ENCODE results near the gene ERN1. TPM values are rescaled to one million over a fixed set of nuclear protein-coding genes. Genes with fewer than 3 reads are reported as not detected.

ERN1 gene
- total RNA-seq, 1 donor from 2014 or later, result 91.0 TPM

DNA sequence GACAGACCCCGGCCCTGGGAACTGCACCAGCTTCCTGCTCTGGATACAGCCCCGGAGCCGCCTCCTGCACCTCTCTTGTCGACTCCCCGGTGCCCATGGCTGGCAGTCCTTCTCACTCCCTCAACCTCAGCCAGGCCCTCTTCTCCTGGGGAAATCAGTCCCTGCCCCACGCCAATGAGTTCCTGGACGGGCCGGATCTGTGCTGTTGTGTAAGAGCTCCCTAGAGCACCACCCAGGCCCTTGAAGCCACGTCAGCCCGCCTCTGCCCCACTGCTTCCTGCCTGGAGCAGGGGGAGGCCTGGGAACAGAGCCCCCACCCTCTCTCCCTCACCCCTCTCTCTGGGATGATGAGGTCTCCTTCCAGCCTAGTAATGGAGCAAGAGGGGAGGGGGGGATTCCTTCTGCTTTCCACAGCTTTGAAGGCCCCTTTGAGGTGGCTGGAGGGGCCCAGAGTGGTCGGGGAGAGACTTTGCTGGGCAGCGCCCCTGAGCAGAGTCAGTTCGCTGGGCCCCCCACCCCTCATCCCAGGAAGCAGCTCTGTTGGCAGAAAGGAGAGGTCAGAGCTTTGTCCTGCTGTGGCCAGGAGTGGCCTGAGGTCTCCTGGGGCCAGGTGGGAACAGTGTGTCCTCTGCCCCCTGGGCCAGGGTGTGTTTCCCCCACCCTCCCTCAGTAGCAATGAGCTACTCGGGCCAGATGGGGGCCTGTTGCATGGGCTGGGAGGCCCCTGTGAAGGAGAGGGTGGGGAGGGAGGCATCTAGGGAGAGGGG, 128.0 kb downstream of the ERN1 start:
- Mint-ChIP-seq H3K27ac (no peak overlapping the region), H3K4me1 (ENCODE audit: low read depth) (peaks cover 16% of the 10 kb centered on the region), H3K9me3 (no peaks in the 10 kb centered on the region), H3K27me3 (ENCODE audit: low read depth) (peaks cover 8% of the 10 kb centered on the region), H3K36me3 (ENCODE audit: low read depth) (peaks cover 28% of the 10 kb centered on the region), H3K4me3 (ENCODE audit: low read depth) (no peak overlapping the region)
- intact Hi-C loops (cut with micrococcal nuclease), result no loop called here
- no peak for DNase-seq (ENCODE audit: low spot score)

DNA sequence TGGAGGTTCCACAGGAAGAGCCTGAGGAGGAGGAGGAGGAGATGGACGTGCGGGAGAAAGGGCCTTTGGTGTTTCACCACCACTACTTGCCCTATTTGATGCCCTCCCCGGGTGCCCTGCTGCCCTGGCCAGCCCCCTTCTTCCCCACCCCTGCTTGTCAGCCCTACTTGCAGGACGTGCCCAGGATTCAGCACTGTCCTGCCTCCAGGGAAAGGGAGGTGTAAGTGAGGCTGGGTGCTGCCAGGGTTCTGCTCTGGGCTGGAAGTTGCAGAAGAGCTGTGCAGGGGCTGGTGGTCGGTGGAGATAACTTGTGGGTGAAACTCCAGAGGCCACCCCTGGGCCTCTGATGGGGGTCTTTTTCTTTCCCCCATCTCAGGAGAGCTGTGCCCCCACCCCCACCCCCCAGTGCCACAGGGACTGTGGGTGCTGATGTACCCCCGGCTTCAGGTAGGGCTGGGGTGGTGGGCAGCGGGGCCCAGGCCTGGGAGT, 128.8 kb downstream of the ERN1 start:
- Mint-ChIP-seq H3K36me3 (ENCODE audit: low read depth) (peaks cover 28% of the 10 kb centered on the region), H3K27ac (no peak overlapping the region), H3K27me3 (ENCODE audit: low read depth) (peaks cover 12% of the 10 kb centered on the region), H3K4me1 (ENCODE audit: low read depth) (peaks cover 16% of the 10 kb centered on the region), H3K9me3 (no peaks in the 10 kb centered on the region), H3K4me3 (ENCODE audit: low read depth) (no peak overlapping the region)
- intact Hi-C loops (cut with micrococcal nuclease), result no loop called here
- no peak for DNase-seq (ENCODE audit: low spot score)

DNA sequence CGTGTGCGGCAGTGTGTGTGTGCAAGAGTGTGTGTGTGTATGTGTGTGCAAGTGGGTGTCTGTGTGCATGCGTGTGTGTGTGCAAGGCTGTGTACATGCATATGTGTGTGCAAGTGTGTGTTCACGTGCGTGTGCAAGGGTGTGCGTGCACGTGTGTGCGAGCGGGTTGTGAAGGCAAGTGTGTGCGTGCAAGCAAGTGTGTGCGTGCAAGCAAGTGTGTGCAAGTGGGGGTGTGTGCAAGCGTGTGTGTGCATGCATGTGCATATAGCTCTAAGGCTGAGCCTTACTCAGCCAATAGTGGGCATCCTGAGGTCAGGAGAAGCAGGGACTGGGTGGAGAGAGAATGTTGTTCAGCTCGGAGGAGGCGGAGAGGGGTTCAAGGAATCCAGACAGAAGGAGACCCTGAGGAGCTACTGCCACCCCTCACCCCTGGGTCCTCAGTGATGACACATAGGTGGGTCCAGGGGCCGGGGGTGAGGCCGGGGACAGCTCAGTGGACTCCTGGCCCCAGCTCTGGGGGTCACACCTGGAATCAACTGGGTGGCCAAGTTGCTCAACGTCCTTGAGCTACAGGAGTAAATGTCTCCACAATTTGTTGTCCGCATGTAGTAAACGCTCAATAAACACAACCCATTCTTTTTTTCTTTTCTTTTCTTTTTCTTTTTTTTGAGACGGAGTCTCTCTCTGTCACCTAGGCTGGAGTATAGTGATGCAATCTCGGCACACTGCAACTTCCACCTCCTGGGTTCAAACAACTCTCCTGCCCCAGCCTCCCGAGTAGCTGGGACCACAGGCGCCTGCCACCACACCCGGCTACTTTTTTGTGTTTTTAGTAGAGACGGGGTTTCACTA, 130.0 kb downstream of the ERN1 start:
- Mint-ChIP-seq H3K4me3 (ENCODE audit: low read depth) (peak overlapping the region; percentile 22), H3K36me3 (ENCODE audit: low read depth) (peaks cover 19% of the 10 kb centered on the region), H3K9me3 (no peaks in the 10 kb centered on the region), H3K27ac (no peak overlapping the region), H3K27me3 (ENCODE audit: low read depth) (peaks cover 18% of the 10 kb centered on the region), H3K4me1 (ENCODE audit: low read depth) (peaks cover 20% of the 10 kb centered on the region)
- DNase-seq (ENCODE audit: low spot score), result no peak
- intact Hi-C loops (cut with micrococcal nuclease), result loop anchor here (2.0 to 10.0 kb wide), 2 partner anchors 17 to 155 kb away; partner anchors contain the start of gene SMARCD2

DNA sequence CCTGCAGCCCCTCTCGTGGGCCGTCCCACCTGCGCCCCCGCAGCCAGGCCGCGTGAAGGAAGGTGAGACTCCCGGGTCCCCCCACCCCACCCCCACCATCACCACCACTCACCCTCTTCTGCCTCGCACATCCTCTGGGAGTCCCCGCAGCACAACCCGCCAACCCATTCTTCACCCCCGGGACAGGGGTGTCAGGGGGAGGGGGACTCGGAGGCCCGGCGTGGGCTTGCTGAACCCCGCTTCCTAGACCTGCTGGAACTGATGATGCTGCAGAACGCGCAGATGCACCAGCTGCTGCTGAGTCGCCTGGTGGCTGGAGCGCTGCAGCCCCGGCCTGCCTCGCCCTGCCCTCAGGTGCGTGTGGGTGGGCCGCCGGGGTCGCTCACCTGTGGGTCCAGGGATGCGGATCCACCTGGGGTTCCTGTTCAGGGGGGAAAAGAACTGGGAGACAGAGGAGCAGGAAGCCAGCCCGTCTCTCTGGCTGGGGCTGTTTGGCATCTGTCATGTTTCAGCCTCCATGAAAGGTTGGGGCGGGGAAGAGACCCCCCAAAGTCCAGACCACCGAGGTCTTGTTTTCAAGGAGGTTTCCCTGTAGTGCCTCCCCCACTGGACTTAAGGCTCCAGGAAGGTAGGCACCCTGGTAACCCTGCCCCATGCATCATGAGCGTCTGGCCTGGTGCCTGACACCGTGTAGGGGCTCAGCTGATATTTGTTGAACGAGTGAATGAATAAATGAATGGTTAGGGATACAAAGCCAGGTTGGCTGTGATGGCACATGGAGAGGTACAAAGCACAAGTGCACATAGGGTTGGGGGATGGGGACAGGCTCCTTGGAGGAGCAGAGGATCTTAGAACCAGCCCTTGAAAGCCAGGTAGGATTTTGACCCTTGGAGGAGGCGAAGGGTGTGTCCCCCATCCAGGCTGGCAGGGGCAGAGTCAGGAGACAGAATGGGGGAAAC, 130.9 kb downstream of the ERN1 start:
- peaks cover 10% of the 10 kb centered on the region for H3K36me3 Mint-ChIP-seq (ENCODE audit: low read depth)
- peaks cover 21% of the 10 kb centered on the region for H3K4me1 Mint-ChIP-seq (ENCODE audit: low read depth)
- H3K27ac Mint-ChIP-seq, result no peak overlapping the region
- peaks cover 19% of the 10 kb centered on the region for H3K27me3 Mint-ChIP-seq (ENCODE audit: low read depth)
- no peak for DNase-seq (ENCODE audit: low spot score)
- H3K4me3 Mint-ChIP-seq (ENCODE audit: low read depth), result peak overlapping the region; percentile 83
- intact Hi-C loops (cut with micrococcal nuclease), result loop anchor here (2.0 to 10.0 kb wide), 2 partner anchors 18 to 154 kb away; partner anchors contain the start of gene SMARCD2
- H3K9me3 Mint-ChIP-seq, result no peaks in the 10 kb centered on the region

DNA sequence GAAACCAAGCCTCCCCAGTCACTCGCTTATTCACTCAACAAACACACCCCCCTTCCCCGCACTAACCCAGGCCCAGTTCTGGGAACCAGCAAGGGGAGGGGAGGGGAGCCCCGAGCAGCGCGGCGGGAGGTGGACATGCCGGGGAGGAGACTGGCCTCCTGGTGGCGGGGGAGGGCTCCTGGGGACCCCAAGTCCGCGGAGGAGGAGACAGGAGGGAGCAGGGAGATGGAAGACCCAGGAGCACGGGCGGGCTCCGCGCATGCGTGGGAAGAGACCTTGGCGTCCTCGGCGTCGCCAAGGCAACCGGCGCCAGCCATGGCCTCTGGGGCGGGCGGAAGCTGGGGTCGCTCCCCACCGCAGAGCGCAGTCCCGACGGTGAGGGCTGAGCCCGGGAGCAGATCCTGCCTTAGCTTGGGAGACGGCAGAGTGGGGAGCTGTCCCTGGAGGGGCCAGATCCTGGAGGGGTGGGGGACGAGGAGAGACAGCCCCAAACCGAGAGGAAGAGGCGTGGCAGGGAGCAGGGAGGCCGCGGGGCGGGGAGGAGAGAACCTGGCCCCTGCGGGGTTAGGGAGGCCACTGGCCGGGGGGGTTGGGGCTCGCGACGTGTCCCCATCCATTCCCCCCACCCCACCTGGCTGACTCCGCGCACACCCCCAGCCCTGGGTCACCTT, 131.8 kb downstream of the ERN1 start, which contains the start of gene PRR29:
TSS of gene PRR29 (plus strand) at position 302 of the 671 bp plus-strand sequence. CDS start at position 316, 14 bp downstream.
- Mint-ChIP-seq H3K27ac (no peak within 1 kb of the TSS), H3K4me3 (ENCODE audit: low read depth) (peak within 1 kb of the TSS; percentile 85), H3K27me3 (ENCODE audit: low read depth) (peaks cover 23% of the 10 kb centered on the region), H3K9me3 (no peaks in the 10 kb centered on the region), H3K36me3 (ENCODE audit: low read depth) (peaks cover 3% of the 10 kb centered on the region), H3K4me1 (ENCODE audit: low read depth) (peaks cover 27% of the 10 kb centered on the region)
- peak; percentile 68 for DNase-seq (ENCODE audit: low spot score)
- intact Hi-C loops (cut with micrococcal nuclease), result loop anchor here (2.0 to 10.0 kb wide), 2 partner anchors 19 to 153 kb away; partner anchors contain the start of gene SMARCD2

DNA sequence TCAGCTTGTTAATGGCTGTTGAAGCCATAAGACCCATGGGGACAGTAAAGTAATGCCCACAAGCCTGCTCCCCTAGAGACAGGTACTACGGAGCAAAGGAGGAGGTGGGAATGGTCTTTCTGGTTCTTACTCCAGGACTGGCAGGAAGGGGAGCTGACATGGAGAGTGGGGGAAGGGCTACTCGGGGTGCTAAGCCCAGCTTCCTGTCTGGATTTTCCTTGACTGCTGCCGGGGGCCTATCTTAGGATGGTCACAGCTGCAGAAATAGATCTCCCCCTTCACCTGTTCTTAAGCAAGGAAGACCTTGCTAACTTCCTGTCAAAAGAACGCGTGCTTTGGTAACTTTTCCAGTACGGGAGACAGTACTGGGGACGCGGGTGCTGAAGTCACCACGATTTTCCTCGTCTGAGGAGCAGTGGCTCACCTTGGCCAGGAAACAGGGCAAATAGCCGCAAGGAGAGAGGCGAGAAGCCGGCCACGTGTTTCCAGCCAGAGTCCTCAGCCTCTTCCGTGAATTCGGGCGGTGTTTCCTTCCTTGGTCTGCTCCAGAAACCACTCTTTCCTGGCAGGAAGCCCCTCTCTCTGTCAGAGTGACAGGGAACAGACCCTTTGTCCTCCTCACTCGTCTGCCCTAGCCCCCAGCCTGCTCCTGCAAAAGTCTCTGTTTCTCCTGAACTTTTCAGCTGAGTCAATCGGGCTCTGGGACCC, 132.4 kb downstream of the ERN1 start:
- intact Hi-C loops (cut with micrococcal nuclease), result loop anchor here (2.0 to 10.0 kb wide), 2 partner anchors 19 to 153 kb away; partner anchors contain the start of gene SMARCD2
- no peak for DNase-seq (ENCODE audit: low spot score)
- peaks cover 29% of the 10 kb centered on the region for H3K4me1 Mint-ChIP-seq (ENCODE audit: low read depth)
- peak overlapping the region; percentile 85 for H3K4me3 Mint-ChIP-seq (ENCODE audit: low read depth)
- no peaks in the 10 kb centered on the region for H3K9me3 Mint-ChIP-seq
- H3K27me3 Mint-ChIP-seq (ENCODE audit: low read depth), result peaks cover 26% of the 10 kb centered on the region
- no peaks in the 10 kb centered on the region for H3K36me3 Mint-ChIP-seq (ENCODE audit: low read depth)
- no peak overlapping the region for H3K27ac Mint-ChIP-seq

DNA sequence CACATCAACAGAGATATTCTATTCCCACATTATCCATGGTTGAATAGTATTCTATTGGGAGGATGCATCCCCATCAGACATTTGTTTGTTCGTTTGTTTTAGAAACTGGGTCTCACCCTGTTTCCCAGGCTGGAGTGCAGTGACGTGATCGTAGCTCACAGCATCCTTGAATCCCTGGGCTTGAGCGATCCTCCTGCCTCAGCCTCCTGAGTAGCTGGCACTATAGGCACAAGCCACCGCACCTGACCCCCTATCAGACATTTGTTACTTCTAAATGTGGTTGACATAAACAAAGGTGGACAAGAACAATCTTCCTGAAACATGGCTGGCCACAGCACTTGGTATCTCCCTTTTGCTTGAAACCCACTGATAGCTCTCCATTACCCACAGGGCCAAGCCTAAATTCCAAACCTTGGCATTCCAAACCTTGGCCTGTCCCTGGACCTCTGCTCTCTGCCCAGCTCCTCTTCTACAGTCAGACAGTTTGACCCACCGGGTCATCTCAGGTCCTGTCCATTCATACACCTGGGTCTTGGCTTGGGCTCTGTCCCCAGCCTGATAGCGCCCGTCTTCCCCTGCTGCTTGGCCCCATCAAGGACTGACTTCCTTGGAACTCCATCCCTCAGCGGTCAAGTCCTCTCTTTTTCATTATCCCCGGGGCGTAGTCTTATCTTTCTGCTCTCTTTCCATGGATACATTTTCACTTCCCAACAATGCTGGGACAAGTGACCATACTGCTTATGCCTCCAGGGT, 133.3 kb downstream of the ERN1 start:
- no peaks in the 10 kb centered on the region for H3K36me3 Mint-ChIP-seq (ENCODE audit: low read depth)
- DNase-seq (ENCODE audit: low spot score), result no peak
- H3K27me3 Mint-ChIP-seq (ENCODE audit: low read depth), result peaks cover 34% of the 10 kb centered on the region
- H3K4me1 Mint-ChIP-seq (ENCODE audit: low read depth), result peaks cover 31% of the 10 kb centered on the region
- H3K27ac Mint-ChIP-seq, result no peak overlapping the region
- intact Hi-C loops (cut with micrococcal nuclease), result loop anchor here (10.0 kb wide), 1 partner anchor 152 kb away; the partner anchor contains the start of gene SMARCD2
- no peak overlapping the region for H3K4me3 Mint-ChIP-seq (ENCODE audit: low read depth)
- H3K9me3 Mint-ChIP-seq, result no peaks in the 10 kb centered on the region

DNA sequence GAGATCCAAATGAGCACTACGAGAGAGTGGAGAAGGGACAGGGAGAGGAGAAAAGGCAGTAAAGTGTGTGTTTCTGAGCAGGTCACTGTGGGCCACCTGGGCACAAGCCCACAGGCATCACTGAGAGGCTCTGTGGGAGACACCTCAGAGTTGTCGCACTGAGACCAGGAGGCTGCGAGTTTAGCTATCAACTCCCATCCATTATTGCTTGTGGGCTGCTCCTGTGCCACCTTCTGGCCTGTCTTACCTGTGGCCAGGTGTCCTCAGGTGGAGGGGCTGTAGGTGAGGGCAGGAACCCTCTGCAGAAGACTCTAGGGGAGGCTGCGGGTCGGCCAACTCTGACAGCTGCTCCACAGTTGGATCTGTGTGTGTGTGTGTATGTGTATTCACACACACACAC, 134.3 kb downstream of the ERN1 start:
- Mint-ChIP-seq H3K36me3 (ENCODE audit: low read depth) (no peaks in the 10 kb centered on the region), H3K4me1 (ENCODE audit: low read depth) (peaks cover 35% of the 10 kb centered on the region), H3K9me3 (no peaks in the 10 kb centered on the region), H3K27ac (no peak overlapping the region), H3K27me3 (ENCODE audit: low read depth) (peaks cover 35% of the 10 kb centered on the region), H3K4me3 (ENCODE audit: low read depth) (no peak overlapping the region)
- DNase-seq (ENCODE audit: low spot score), result no peak
- intact Hi-C loops (cut with micrococcal nuclease), result loop anchor here (10.0 kb wide), 1 partner anchor 151 kb away; the partner anchor contains the start of gene SMARCD2

DNA sequence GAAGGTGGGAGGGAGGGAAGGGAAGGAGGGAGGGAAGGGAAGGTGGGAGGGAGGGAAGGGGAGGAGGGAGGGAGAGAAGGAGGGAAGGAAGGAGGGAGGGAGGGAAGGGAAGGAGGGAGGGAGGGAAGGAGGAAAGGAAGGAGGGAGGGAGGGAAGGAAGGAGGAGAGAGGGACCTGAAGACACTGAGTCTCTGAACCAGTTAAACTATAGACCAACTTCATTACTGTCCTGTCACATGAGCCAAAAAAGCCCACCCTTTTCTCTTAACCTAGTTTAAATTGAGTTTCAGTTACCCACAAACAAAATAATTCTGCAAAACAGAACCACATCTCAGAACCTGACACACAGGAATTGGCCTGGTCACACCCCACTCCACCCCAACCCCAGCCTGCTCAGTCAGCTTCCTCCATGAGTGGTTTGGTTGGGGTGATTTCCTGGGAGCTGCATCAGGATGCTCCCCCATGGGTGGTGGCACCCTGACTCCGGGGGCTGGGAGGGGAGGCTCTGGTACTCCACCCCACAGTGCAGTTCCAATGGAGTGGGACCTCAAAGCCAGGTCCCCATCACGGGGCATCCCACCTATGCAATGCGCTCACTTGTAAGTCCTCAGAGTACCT, 136.5 kb downstream of the ERN1 start:
- Mint-ChIP-seq H3K27me3 (ENCODE audit: low read depth) (peaks cover 35% of the 10 kb centered on the region), H3K27ac (no peak overlapping the region), H3K9me3 (no peaks in the 10 kb centered on the region), H3K4me3 (ENCODE audit: low read depth) (no peak overlapping the region), H3K36me3 (ENCODE audit: low read depth) (no peaks in the 10 kb centered on the region), H3K4me1 (ENCODE audit: low read depth) (peaks cover 33% of the 10 kb centered on the region)
- intact Hi-C loops (cut with micrococcal nuclease), result loop anchor here (5.0 to 10.0 kb wide), 2 partner anchors 34 to 149 kb away; partner anchors contain the start of gene SMARCD2
- DNase-seq (ENCODE audit: low spot score), result no peak

DNA sequence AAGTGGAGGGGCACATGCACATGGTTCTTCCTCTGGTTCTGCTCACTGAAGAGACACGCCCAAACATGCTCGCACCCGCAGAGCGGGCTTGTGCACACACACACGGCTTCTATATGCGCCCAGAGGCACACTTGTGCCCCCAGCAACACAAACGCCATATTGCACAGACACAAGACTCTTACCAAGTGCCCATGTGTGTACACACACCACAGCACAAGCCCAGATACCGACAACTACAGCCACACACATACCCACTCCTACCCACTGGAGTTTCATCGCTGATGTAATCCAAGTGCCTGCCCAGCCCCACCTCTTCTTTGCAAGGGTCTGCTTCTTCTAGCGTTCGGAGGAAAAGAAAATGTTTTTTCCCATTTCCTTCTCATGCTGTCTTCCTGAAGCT, 138.3 kb downstream of the ERN1 start:
- Mint-ChIP-seq H3K27ac (no peak overlapping the region), H3K27me3 (ENCODE audit: low read depth) (peaks cover 24% of the 10 kb centered on the region), H3K4me3 (ENCODE audit: low read depth) (no peak overlapping the region), H3K4me1 (ENCODE audit: low read depth) (peaks cover 28% of the 10 kb centered on the region), H3K36me3 (ENCODE audit: low read depth) (no peaks in the 10 kb centered on the region), H3K9me3 (no peaks in the 10 kb centered on the region)
- no peak for DNase-seq (ENCODE audit: low spot score)
- intact Hi-C loops (cut with micrococcal nuclease), result loop anchor here (5.0 to 10.0 kb wide), 2 partner anchors 36 to 147 kb away; partner anchors contain the start of gene SMARCD2

All from activated T-helper 2 cell treated with anti-CD3 and anti-CD28 coated beads, Interferon-gamma antibody, Interleukin-2, Interleukin-4, amounts not matched to agents 10 μg/mL and 5 μg/mL and 100 μg/mL, durations not matched to agents 14 hours and 24 hours and 36 hours (primary cell).